IMR-90 (cell line): Measurements from ENCODE around the gene KCTD8. TPM values are rescaled to one million over a fixed set of nuclear protein-coding genes. Genes with fewer than 3 reads are reported as not detected.

Experiments used
- ATAC-seq: fragments of 200-7000 bp; cut with Tn5 transposase; 2 replicates; pipeline ENCODE4 v1.9.1; 2020; ENCODE audit warnings: low read depth, mild to moderate bottlenecking, moderate library complexity
- BruUV-seq: library from RNA; stranded (reverse); fragments of 400-500 nt; replicated peaks from 2 replicates; lab custom pipeline; 2021; lab: Mats Ljungman, UMichigan
- CTCF ChIA-PET: fragments of 300-600 bp; formaldehyde crosslinking; extraction: SDS; loops from one replicate; lab custom pipeline; 2021; ENCODE audit warnings: antibody characterized with exemption; lab: Yijun Ruan, JAX
- POLR2A ChIA-PET: fragments of 300-600 bp; sonication (Branson Sonifier 250); formaldehyde crosslinking; loops from one replicate; lab custom pipeline; 2022; ENCODE audit warnings: antibody characterized with exemption; ENCODE audit not compliant: unreplicated experiment; lab: Charles Lee
- DNase-seq: peaks from one replicate; pipeline ENCODE4 v3.0.0; 2013
- H2AFZ ChIP-seq: replicated peaks from 2 replicates; pipeline ENCODE3; 2013; ENCODE audit warnings: low read length, mild to moderate bottlenecking; ENCODE audit not compliant: poor library complexity
- H2AK5ac ChIP-seq: 2 replicates; pipeline ENCODE4 v1.6.1; 2013; ENCODE audit warnings: low read depth, low read length, inconsistent platforms
- H2AK9ac ChIP-seq: replicated peaks from 2 replicates; pipeline ENCODE3; 2013; ENCODE audit warnings: mild to moderate bottlenecking, low read depth, low read length, moderate library complexity; ENCODE audit not compliant: poor library complexity
- H2BK120ac ChIP-seq: 2 replicates; pipeline ENCODE4 v1.6.1; 2013; ENCODE audit warnings: low read depth, low read length, inconsistent platforms
- H2BK15ac ChIP-seq: 3 replicates; pipeline ENCODE4 v1.6.1; 2013; ENCODE audit warnings: low read depth, low read length, inconsistent platforms
- H2BK20ac ChIP-seq: 2 replicates; pipeline ENCODE4 v1.6.1; 2013; ENCODE audit warnings: low read depth, mild to moderate bottlenecking, inconsistent platforms, low read length, moderate library complexity
- H2BK5ac ChIP-seq: 2 replicates; pipeline ENCODE4 v1.6.1; 2013; ENCODE audit warnings: mild to moderate bottlenecking, low read depth, low read length, inconsistent platforms; ENCODE audit not compliant: poor library complexity, severe bottlenecking
- H3K14ac ChIP-seq: replicated peaks from 2 replicates; pipeline ENCODE4 v1.6.1; 2013; ENCODE audit warnings: low read depth, low read length, inconsistent platforms
- H3K18ac ChIP-seq: 2 replicates; pipeline ENCODE4 v1.6.1; 2013; ENCODE audit warnings: low read depth, low read length, control low read depth
- H3K23ac ChIP-seq: 2 replicates; pipeline ENCODE4 v1.6.1; 2013; ENCODE audit warnings: low read depth, low read length, inconsistent platforms
- H3K27ac ChIP-seq: 2 replicates; pipeline ENCODE4 v1.5.1; 2013; ENCODE audit warnings: mild to moderate bottlenecking, control low read depth, low read length; ENCODE audit not compliant: insufficient read depth
- H3K27me3 ChIP-seq: 2 replicates; pipeline ENCODE4 v1.6.1; 2013; ENCODE audit warnings: low read length; ENCODE audit not compliant: control insufficient read depth, insufficient read depth
- H3K36me3 ChIP-seq: 2 replicates; pipeline ENCODE4 v1.6.1; 2013; ENCODE audit warnings: low read length, mixed read lengths; ENCODE audit not compliant: control insufficient read depth, insufficient read depth
- H3K4ac ChIP-seq: 2 replicates; pipeline ENCODE4 v1.6.1; 2013; ENCODE audit warnings: low read depth, low read length, inconsistent platforms
- H3K4me1 ChIP-seq: 2 replicates; pipeline ENCODE4 v1.6.1; 2013; ENCODE audit warnings: low read length, mixed read lengths; ENCODE audit not compliant: control insufficient read depth, insufficient read depth
- H3K4me2 ChIP-seq: 2 replicates; pipeline ENCODE4 v1.6.1; 2013; ENCODE audit warnings: low read depth, mild to moderate bottlenecking, control low read depth, low read length, moderate library complexity
- H3K4me3 ChIP-seq: 2 replicates; pipeline ENCODE4 v1.5.1; 2013; ENCODE audit warnings: low read depth, mild to moderate bottlenecking, control low read depth, low read length, moderate library complexity; ENCODE audit not compliant: insufficient read depth
- H3K56ac ChIP-seq: 2 replicates; pipeline ENCODE4 v1.6.1; 2013; ENCODE audit warnings: low read length, inconsistent platforms; ENCODE audit not compliant: insufficient read depth; ENCODE audit errors: extremely low read depth
- H3K79me1 ChIP-seq, 2 experiments: 2 replicates each; pipeline ENCODE4 v1.6.1; 2013; ENCODE audit warnings: low read length in 2 of 2, inconsistent platforms in 1 of 2, low read depth in 1 of 2
- H3K9ac ChIP-seq: 2 replicates; pipeline ENCODE4 v1.6.1; 2013; ENCODE audit warnings: low read depth, low read length, control low read depth
- H3K9me1 ChIP-seq: 2 replicates; pipeline ENCODE4 v1.6.1; 2013; ENCODE audit warnings: low read length, inconsistent platforms; ENCODE audit not compliant: insufficient read depth
- H3K9me3 ChIP-seq: 2 replicates; pipeline ENCODE4 v1.6.1; 2013; ENCODE audit warnings: low read length; ENCODE audit not compliant: control insufficient read depth, insufficient read depth
- H4K20me1 ChIP-seq: 2 replicates; pipeline ENCODE4 v1.6.1; 2013; ENCODE audit warnings: low read length, inconsistent platforms; ENCODE audit not compliant: insufficient read depth
- H4K5ac ChIP-seq: 2 replicates; pipeline ENCODE4 v1.6.1; 2013; ENCODE audit warnings: mild to moderate bottlenecking, low read depth, low read length, control low read depth
- H4K8ac ChIP-seq, 2 experiments: 2 replicates each; pipeline ENCODE4 v1.6.1; 2013; ENCODE audit warnings: low read depth in 2 of 2, low read length in 2 of 2, control low read depth in 1 of 2, inconsistent platforms in 1 of 2
- H4K91ac ChIP-seq: 2 replicates; pipeline ENCODE4 v1.6.1; 2013; ENCODE audit warnings: low read depth, low read length, inconsistent platforms; ENCODE audit not compliant: insufficient read depth
- BHLHE40 ChIP-seq: fragments of 150-350 bp; IDR thresholded peaks from 2 replicates; pipeline ENCODE4 v1.6.1; 2016; ENCODE audit warnings: mild to moderate bottlenecking, low read depth, low read length
- CEBPB ChIP-seq: IDR thresholded peaks from 2 replicates; pipeline ENCODE4 v1.6.1; 2012; ENCODE audit warnings: low read depth, low read length, improper control_type of control experiment
- CHD1 ChIP-seq: IDR thresholded peaks from 2 replicates; pipeline ENCODE4 v1.6.1; 2012; ENCODE audit warnings: low read depth, low read length, improper control_type of control experiment
- FOS ChIP-seq: fragments of 150-350 bp; IDR thresholded peaks from 2 replicates; pipeline ENCODE4 v1.6.1; 2016; ENCODE audit warnings: low read depth, low read length
- MAZ ChIP-seq: IDR thresholded peaks from 2 replicates; pipeline ENCODE4 v1.6.1; 2012; ENCODE audit warnings: low read depth, mild to moderate bottlenecking, low read length, improper control_type of control experiment, moderate library complexity, borderline replicate concordance
- NFE2L2 ChIP-seq: fragments of 150-350 bp; IDR thresholded peaks from 2 replicates; pipeline ENCODE4 v1.6.1; 2016; ENCODE audit warnings: low read depth, mild to moderate bottlenecking, low read length
- RAD21 ChIP-seq: IDR thresholded peaks from 2 replicates; pipeline ENCODE4 v1.6.1; 2012; ENCODE audit warnings: low read length, improper control_type of control experiment
- RFX5 ChIP-seq: IDR thresholded peaks from 2 replicates; pipeline ENCODE4 v1.8.0; 2012; ENCODE audit warnings: low read depth, mild to moderate bottlenecking, low read length, moderate library complexity
- WGBS, 2 experiments: methylation state at CpG; one replicate each; pipeline versions ENCODE4 v1.1.5 to v1.1.7; 2013; ENCODE audit warnings: missing lambda C conversion rate in 2 of 2; ENCODE audit not compliant: insufficient read length in 1 of 2; ENCODE audit errors: extremely low coverage in 2 of 2; 5-methylcytosine and 5-hydroxymethylcytosine counted together
- dilution Hi-C: fragments of 300-500 bp; cut with HindIII; formaldehyde crosslinking; loops from one replicate; pipeline ENCODE4 v1.14.3; 2018; ENCODE audit warnings: low sequenced_read_pairs; ENCODE audit not compliant: unreplicated experiment
- in situ Hi-C: fragments of 300-500 bp; cut with MboI; formaldehyde crosslinking; loops from 3 replicates; pipeline ENCODE4 v1.14.3; 2019; ENCODE audit warnings: low sequenced_read_pairs, inconsistent platforms, mixed read lengths
- intact Hi-C: fragments of 100-400 bp; cut with micrococcal nuclease; formaldehyde crosslinking; loops from 2 replicates; pipeline ENCODE4 v1.10.0; 2022
- polyA plus RNA-seq, 3 experiments: library from polyadenylated mRNA; depleted of rRNA; stranded (reverse); fragments of >200 nt; gene quantifications; 2 replicates each; pipeline ENCODE4 v1.2.3, GENCODE V29; 2012; ENCODE audit warnings: low replicate concordance in 1 of 3
- total RNA-seq: library from RNA; depleted of rRNA; stranded (reverse); fragments of >200 nt; gene quantifications from 2 replicates; pipeline ENCODE4 v1.2.3, GENCODE V29; 2012
- TF ChIP-seq, protein P1 (sequence below): fragments of 150-350 bp; IDR thresholded peaks from 2 replicates; pipeline ENCODE4 v1.6.1; 2016; ENCODE audit warnings: low read depth, mild to moderate bottlenecking, low read length, moderate library complexity, borderline replicate concordance

The KCTD8 gene
- total and polyA plus RNA-seq, 2 of the 4 experiments (the other 2 are of a cell fraction) = 0.03 TPM; not detected in 1

DNA sequence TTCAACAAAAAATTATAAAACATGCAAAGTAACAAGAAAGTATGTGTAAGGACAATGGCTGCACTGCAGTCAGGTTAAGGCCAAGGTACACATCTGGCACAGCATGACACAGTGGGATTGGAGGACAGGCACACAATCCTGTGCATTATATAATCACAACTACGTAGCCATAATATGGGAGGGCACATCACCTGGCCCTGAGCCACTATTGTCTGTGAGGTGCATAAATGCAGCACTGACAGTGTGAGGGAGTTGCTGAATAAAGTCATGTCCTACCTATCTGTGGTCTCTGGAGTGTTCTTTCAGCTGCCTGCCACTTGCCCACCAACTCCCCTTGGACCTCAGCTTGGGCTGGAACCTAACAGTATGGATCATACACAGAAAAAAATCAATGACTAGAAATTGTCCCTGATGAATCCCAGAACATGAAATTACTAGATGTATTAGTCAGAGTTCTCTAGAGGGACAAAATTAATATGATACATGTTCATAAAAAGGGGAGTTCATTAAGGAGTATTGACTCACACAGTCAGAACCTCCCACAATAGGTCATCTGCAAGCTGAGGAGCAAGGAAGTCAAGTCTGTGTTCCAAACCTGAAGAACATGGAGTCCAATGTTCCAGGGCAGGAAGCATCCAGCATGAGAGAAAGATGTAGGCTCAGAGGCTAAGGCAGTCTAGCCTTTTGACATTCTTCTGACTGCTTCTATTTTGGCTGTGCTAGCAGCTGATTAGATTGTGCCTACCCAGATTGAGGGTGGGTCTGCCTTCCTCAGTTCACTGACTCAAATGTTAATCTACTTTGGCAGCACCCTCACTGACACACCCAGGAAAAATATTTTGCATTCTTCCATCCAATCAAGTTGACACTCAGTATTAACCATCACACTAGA, 46.4 kb upstream of the KCTD8 start:
- Histone ChIP-seq H3K9me1 (no peaks in the 10 kb centered on the region), H3K4me1 (no peaks in the 10 kb centered on the region), H3K14ac (no peak overlapping the region), H4K5ac (no peak overlapping the region), H2AK5ac (no peak overlapping the region), H2BK120ac (no peak overlapping the region), H3K23ac (no peak overlapping the region), H2AK9ac (no peak overlapping the region), H2AFZ (no peak overlapping the region), H3K18ac (no peak overlapping the region), H3K4ac (no peak overlapping the region), H3K27ac (no peak overlapping the region), H4K8ac (no peak overlapping the region), H4K91ac (no peak overlapping the region), H4K20me1 (no peaks in the 10 kb centered on the region), H2BK15ac (no peak overlapping the region), H3K9me3 (no peaks in the 10 kb centered on the region), H3K27me3 (no peaks in the 10 kb centered on the region), H3K79me1 (no peaks in the 10 kb centered on the region), H3K56ac (no peak overlapping the region), H3K9ac (no peak overlapping the region), H3K4me2 (no peak overlapping the region), H2BK5ac (no peak overlapping the region), H3K36me3 (no peaks in the 10 kb centered on the region), H3K4me3 (no peak overlapping the region), H2BK20ac (no peak overlapping the region)
- in situ Hi-C loops (no loop called here), dilution Hi-C loops (no loop called here), intact Hi-C loops (no loop called here)
- no peak for ATAC-seq
- ChIA-PET CTCF (no interaction called here), POLR2A (no interaction called here)
- no peak for DNase-seq
- TF ChIP-seq MAZ (no peak), BHLHE40 (no peak), FOS (no peak), CHD1 (no peak), RAD21 (no peak), NFE2L2 (no peak), CEBPB (no peak), RFX5 (no peak)
- TF ChIP-seq, protein P1, sequence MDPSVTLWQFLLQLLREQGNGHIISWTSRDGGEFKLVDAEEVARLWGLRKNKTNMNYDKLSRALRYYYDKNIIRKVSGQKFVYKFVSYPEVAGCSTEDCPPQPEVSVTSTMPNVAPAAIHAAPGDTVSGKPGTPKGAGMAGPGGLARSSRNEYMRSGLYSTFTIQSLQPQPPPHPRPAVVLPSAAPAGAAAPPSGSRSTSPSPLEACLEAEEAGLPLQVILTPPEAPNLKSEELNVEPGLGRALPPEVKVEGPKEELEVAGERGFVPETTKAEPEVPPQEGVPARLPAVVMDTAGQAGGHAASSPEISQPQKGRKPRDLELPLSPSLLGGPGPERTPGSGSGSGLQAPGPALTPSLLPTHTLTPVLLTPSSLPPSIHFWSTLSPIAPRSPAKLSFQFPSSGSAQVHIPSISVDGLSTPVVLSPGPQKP = no peak
- no CpG with 5 or more reads among the region's 1 CpG for WGBS, 2 experiments
- no TSS peak for BruUV-seq
